Smooth muscle cell (in vitro differentiated cells): ENCODE results near the gene ST3GAL4. TPM values are rescaled to one million over a fixed set of nuclear protein-coding genes. Genes with fewer than 3 reads are reported as not detected.
A peak's percentile ranks its signal among the peaks of the same experiment; 100 is the strongest.

Experiments used
- DNase-seq: peaks from one replicate; lab custom pipeline; 2025; ENCODE audit not compliant: unreplicated experiment; lab: John Stamatoyannopoulos, UW
- H2AFZ ChIP-seq: fragments of 200-600 bp; sonication (generic); 2 replicates; pipeline ENCODE4 v1.6.0; 2016; ENCODE audit warnings: antibody characterized with exemption, low read depth, mild to moderate bottlenecking
- H3F3A ChIP-seq: fragments of 200-600 bp; sonication (generic); 2 replicates; pipeline ENCODE4 v1.6.0; 2017; ENCODE audit warnings: antibody characterized with exemption, low read depth
- H3K27ac ChIP-seq: fragments of 200-600 bp; sonication (generic); 2 replicates; pipeline ENCODE4 v1.5.1; 2016; ENCODE audit warnings: low read depth, mild to moderate bottlenecking
- H3K27me3 ChIP-seq: fragments of 200-600 bp; sonication (generic); 2 replicates; pipeline ENCODE4 v1.6.1; 2016; ENCODE audit warnings: low read depth, mild to moderate bottlenecking
- H3K36me3 ChIP-seq: fragments of 200-600 bp; sonication (generic); 2 replicates; pipeline ENCODE4 v1.5.1; 2016; ENCODE audit warnings: low read depth
- H3K4me1 ChIP-seq: fragments of 200-600 bp; sonication (generic); 2 replicates; pipeline ENCODE4 v1.5.1; 2016; ENCODE audit warnings: low read depth
- H3K4me2 ChIP-seq: fragments of 200-600 bp; sonication (generic); 2 replicates; pipeline ENCODE4 v1.6.0; 2016; ENCODE audit warnings: mild to moderate bottlenecking
- H3K4me3 ChIP-seq: fragments of 200-600 bp; sonication (generic); 2 replicates; pipeline ENCODE4 v1.5.1; 2016; ENCODE audit warnings: mild to moderate bottlenecking
- H3K79me2 ChIP-seq: fragments of 200-600 bp; sonication (generic); 2 replicates; pipeline ENCODE4 v1.6.0; 2016; ENCODE audit warnings: low read depth, mild to moderate bottlenecking
- H3K9ac ChIP-seq: fragments of 200-600 bp; sonication (generic); 2 replicates; pipeline ENCODE4 v1.6.0; 2016; ENCODE audit warnings: low read depth
- H3K9me3 ChIP-seq: fragments of 200-600 bp; sonication (generic); replicated peaks from 2 replicates; pipeline ENCODE4 v1.5.1; 2016; ENCODE audit warnings: low read depth
- H4K20me1 ChIP-seq: fragments of 200-600 bp; sonication (generic); 2 replicates; pipeline ENCODE4 v1.6.0; 2016; ENCODE audit warnings: low read depth
- CTCF ChIP-seq: fragments of 200-600 bp; sonication (generic); IDR thresholded peaks from 2 replicates; pipeline ENCODE4 v1.5.1; 2017; ENCODE audit warnings: borderline replicate concordance, mild to moderate bottlenecking, antibody characterized with exemption; ENCODE audit not compliant: insufficient read depth, poor library complexity, severe bottlenecking
- WGBS: methylation state at CpG from one replicate; pipeline ENCODE4 v1.1.7; 2016; ENCODE audit warnings: low lambda C conversion rate; 5-methylcytosine and 5-hydroxymethylcytosine counted together
- polyA plus RNA-seq: library from polyadenylated mRNA; unstranded; fragments of >200 nt; fragmentation: Nextera tagmentation; extraction: Ambion mirVana; gene quantifications from 2 replicates; pipeline ENCODE4 v1.2.1, GENCODE V29; 2016
- total RNA-seq: library from RNA; depleted of rRNA; stranded (reverse); fragments of >200 nt; gene quantifications from 2 replicates; pipeline ENCODE4 v1.2.3, GENCODE V29; 2014

Gene ST3GAL4
- total and polyA plus RNA-seq, 2 experiments from 2014 or later, result 60.3 to 60.9 TPM

- peak overlapping the region; percentile 81 for H3K27ac ChIP-seq
- H3K79me2 ChIP-seq, result no peaks in the 10 kb centered on the region
- TF ChIP-seq CTCF, result no peak
These were observed 14.4 kb upstream of the ST3GAL4 start for GRCh38 chr11:126340960-126341606.

GRCh38 chr11:126341760-126342161 is 13.7 kb upstream of the ST3GAL4 start:
- H3F3A ChIP-seq, result peaks cover 18% of the 10 kb centered on the region
- H3K27ac ChIP-seq, result peak overlapping the region; percentile 81
- H2AFZ ChIP-seq, result no peak overlapping the region
- peaks cover 38% of the 10 kb centered on the region for H3K4me1 ChIP-seq
- no peaks in the 10 kb centered on the region for H3K79me2 ChIP-seq
- DNase-seq, result no peak
- peak overlapping the region; percentile 60 for H3K4me2 ChIP-seq
- no peaks in the 10 kb centered on the region for H3K36me3 ChIP-seq
- WGBS, result 10% methylated on average over 3 of the region's 3 CpGs
- no peak overlapping the region for H3K4me3 ChIP-seq
- H3K9ac ChIP-seq, result peak overlapping the region; percentile 26
- no peaks in the 10 kb centered on the region for H4K20me1 ChIP-seq
- no peak for TF ChIP-seq CTCF
- H3K9me3 ChIP-seq, result no peaks in the 10 kb centered on the region
- no peaks in the 10 kb centered on the region for H3K27me3 ChIP-seq

More at GRCh38 chr11:126340960-126341606, 14.4 kb upstream of the ST3GAL4 start:
- DNase-seq, result no peak
- Histone ChIP-seq H3F3A (peaks cover 22% of the 10 kb centered on the region), H3K4me3 (no peak overlapping the region), H3K4me1 (peaks cover 38% of the 10 kb centered on the region), H2AFZ (no peak overlapping the region), H3K36me3 (no peaks in the 10 kb centered on the region), H3K9me3 (no peaks in the 10 kb centered on the region), H3K4me2 (peak overlapping the region; percentile 60), H3K9ac (peak overlapping the region; percentile 26), H3K27me3 (no peaks in the 10 kb centered on the region), H4K20me1 (no peaks in the 10 kb centered on the region)
- 51% methylated on average over 7 of the region's 7 CpGs for WGBS

GRCh38 chr11:126343051-126343450 is 12.4 kb upstream of the ST3GAL4 start:
- no peak for TF ChIP-seq CTCF
- Histone ChIP-seq H3K9ac (no peak overlapping the region), H3K9me3 (no peaks in the 10 kb centered on the region), H4K20me1 (no peaks in the 10 kb centered on the region), H3K27me3 (no peaks in the 10 kb centered on the region), H3K4me2 (no peak overlapping the region), H2AFZ (no peak overlapping the region), H3K36me3 (no peaks in the 10 kb centered on the region), H3K4me3 (no peak overlapping the region), H3K27ac (no peak overlapping the region), H3K4me1 (peaks cover 36% of the 10 kb centered on the region), H3K79me2 (no peaks in the 10 kb centered on the region), H3F3A (peaks cover 24% of the 10 kb centered on the region)
- 96% methylated on average over 16 of the region's 16 CpGs for WGBS
- DNase-seq, result no peak
